NCI-H146 treated with DMSO at 0.1 percent for 48 hours (cell line): ENCODE data around the gene MYDGF.

Experiments
- DNase-seq: peaks from one replicate; lab custom pipeline; 2025; ENCODE audit not compliant: unreplicated experiment; lab: John Stamatoyannopoulos, UW

The MYDGF gene

DNA sequence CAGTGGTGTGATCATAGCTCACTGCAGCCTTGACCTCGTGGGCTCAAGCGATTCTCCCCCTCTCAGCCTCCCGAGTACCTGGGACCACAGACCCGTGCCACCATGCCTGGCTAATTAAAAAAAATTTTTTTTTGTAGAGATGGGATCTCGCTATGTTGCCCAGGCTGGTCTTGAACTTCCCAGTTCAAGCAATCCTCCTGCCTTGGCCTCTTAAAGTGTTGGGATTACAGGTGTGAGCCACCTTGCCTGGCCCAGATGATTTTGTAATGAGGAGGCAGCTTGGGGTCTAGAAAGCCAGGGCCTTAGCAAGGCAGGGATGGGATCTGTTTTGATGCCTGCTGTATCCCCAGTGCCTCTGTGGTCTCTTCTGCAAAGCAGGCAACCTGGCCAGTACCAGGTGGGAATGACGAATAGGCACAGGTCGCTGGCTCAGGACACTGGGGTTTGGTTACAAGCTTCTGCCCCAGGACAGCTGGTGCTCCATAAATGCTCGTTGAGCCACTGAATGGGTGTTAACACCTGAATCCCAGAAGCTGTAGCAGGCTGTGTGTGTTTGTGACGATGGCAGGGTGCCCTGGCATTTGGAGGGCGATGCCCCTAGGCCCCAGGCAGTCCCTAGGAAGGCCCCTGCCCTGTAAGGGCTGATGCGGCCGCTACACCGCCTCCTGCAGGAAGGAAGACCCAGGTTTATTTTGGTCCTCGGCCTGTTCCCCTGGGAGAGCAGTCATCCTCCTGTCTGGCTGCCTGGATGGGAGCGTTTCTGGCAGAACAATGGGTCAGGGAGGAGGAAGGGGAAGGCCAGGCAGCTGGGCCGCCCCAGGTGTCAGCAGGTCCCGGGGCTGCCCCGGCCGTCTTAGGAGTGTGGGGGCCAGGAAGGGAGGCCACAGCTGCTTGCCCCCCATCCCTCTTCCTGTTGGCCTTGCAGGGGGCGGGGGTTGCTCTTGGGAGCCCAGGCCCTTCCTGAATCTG, 22.2 kb downstream of the MYDGF start:
- DNase-seq: no peak

DNA sequence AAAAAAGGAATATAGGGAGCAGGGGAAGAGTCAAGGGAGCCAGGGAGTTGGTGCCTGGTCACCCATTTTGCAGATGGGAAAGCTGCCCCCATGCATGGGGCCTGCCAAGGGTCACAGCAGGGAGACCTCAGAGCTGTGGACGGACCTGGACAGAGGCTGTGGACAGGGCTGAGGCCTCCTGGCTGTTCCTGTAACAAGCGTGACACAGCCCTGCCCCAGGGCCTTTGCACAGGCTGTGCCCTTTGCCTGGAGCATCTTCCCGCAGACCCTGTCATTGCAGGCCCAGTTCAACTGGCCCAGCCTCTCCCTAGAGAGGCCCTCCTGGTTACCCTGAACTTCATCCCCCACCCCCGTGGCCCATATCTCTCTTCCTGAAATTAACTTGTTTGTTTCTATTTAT, 24.4 kb downstream of the MYDGF start:
- DNase-seq: no peak

DNA sequence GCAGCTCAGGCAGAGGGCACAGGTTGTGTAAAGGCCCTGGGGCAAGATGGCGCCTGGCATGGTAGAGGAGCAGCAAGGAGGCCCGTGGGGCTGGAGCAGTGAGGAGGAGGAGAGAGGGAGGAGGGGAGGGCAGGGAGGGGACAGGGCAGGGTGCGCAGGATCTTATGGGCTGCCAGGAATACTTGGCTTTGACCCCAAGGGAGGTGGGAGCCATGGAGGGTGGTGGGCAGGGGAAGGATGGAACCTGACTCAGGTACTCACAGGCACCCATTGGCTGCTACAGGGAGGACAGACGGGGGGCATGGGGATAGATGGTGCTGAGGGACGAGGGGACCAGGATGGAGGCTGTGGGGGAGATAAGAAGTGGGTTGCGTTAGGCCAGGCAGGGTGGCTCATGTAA, 27.5 kb downstream of the MYDGF start:
- no peak for DNase-seq

DNA sequence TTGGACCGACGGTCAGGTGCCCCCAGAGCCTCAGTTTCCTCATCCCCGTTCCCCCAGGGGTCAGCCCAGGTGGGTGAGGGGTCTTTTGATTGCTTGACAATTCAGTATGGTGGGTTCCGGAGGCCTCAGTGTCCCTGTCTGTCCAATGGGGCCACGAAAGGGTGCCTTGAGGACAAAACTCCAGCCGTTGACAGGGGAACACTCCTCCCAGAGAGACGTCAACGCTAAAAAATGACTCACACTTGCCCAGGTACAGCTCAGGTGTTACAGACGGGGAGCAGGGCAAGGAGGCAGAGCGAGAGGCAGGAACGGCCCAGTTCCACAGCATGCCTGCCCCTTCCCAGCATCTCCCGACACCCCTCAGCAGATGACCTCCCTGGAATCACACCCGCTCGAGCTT, 29.0 kb downstream of the MYDGF start:
- DNase-seq: no peak

DNA sequence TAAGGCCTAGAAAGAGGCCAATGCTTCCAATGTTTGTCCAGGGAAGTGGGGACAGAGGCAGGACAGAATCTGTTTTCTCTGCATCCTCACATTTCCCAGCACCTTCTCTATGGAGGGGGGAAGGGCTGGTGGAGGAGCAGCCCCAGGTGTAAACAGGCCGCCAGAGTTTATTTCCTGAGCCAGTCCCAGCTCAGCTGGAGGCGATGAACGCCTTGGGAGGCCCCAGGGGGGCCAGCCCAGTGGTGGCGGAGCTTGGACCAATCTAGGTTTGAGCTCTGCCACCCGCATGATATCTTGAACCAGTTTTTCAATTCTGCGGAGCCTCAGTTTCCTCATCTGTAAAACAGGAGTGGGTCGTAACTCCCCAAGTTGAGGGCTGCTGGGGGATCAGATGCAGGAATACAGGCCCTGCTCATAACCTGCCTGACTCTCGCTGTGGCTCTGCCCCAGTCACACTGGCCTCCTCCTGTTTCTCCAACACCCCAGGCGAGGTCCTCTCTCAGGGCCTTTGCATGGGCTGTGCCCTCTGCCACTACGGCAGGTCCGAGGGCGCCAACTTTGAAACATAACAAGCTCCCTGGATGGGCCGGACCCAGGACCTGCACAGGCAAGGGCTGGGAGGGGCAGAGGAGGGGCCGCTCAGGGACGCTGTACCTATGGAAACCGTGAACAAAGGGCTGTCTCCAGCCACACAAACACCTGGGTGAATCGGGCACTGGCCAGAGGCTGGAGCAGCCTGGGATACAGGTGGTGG, 29.7 kb downstream of the MYDGF start:
- peak; percentile 61 for DNase-seq

- DNase-seq: no peak
Observed at GRCh38 chr19:4639531-4640246, 30.5 kb downstream of the MYDGF start.

- peak; percentile 69 for DNase-seq
Observed at GRCh38 chr19:4638828-4639530, 31.2 kb downstream of the MYDGF start, which contains the start of gene TNFAIP8L1. Gene TNFAIP8L1, plus strand, starts transcription at chr19:4639516. Its CDS starts 12,354 bp downstream, at chr19:4651870.

DNA sequence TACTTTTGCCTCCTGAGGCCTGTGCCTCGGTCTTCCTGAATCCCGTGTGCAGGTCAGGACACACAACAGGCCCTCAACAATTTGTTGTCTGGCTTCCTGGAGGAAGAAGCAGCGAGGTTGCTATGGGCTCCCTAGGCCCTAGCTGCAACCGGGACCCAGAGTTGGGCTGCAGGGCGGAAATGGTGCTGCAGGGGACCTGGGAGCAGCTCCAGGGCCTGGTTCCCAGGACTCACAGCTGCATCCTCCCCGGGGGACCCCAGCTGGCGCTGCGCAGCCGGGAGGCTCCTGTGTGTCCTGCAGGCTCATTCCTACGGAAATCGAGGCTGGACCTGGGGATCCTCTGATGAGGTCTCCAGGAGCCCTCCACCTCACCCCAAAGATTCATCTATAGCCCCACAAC, 31.8 kb downstream of the MYDGF start:
- no peak for DNase-seq

DNA sequence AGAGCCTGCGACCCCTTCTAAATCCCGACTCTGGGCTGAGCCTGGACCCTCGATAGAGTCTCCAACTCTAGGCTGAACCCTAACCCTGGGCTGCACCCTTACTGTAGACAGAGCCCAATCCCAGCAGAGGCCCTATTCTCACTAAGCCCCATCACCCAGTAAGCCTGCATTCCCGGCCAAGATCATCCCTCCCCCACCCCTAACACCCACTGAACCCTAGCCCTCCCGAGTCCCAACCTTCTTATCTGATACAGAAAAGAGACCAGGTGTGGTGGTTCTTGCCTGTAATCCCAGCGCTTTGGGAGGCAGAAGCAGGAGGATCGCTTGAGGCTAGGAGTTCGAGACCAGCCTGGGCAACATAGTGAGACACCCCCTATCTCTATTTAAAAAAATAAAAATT, 33.4 kb downstream of the MYDGF start:
- DNase-seq: no peak

DNA sequence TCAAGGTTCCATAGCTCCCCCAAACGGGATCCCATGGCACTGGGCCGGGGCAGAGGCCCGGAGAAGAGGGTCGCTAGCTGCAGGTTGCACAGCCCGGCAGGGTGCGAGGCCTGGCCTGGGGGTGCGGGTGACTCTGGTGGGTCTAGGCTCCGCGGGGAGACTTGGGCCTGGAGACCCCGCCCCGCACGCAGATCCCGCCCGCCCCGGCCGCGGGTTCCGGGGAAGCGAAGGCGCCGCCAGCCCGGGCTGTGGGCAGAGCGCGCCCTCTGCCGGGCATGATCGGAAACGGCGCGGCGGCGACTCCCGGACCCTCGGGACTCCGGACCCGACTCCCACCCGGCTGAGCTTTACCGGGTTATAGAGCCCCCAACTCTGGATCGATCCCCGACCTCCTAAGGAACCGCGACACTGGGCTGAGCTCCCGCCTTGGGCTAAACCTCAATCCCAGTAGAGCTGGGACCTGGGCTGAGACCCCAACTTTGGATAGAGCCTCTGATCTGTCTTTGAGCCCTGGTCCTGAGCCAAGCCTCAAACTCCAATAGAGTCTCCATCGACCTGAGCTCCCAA, 33.9 kb downstream of the MYDGF start:
- no peak for DNase-seq

- no peak for DNase-seq
Observed at GRCh38 chr19:4635754-4636116, 34.4 kb downstream of the MYDGF start.

GRCh38 chr19:4633140-4633967, 36.8 kb downstream of the MYDGF start:
- no peak for DNase-seq

- DNase-seq: no peak
Observed at GRCh38 chr19:4624733-4625362, 45.3 kb downstream of the MYDGF start.

GRCh38 chr19:4624301-4624700, 45.8 kb downstream of the MYDGF start:
- no peak for DNase-seq

- no peak for DNase-seq
Observed at GRCh38 chr19:4622695-4623421, 47.3 kb downstream of the MYDGF start.

- DNase-seq: no peak
Observed at GRCh38 chr19:4620675-4621074, 49.5 kb downstream of the MYDGF start.

DNA sequence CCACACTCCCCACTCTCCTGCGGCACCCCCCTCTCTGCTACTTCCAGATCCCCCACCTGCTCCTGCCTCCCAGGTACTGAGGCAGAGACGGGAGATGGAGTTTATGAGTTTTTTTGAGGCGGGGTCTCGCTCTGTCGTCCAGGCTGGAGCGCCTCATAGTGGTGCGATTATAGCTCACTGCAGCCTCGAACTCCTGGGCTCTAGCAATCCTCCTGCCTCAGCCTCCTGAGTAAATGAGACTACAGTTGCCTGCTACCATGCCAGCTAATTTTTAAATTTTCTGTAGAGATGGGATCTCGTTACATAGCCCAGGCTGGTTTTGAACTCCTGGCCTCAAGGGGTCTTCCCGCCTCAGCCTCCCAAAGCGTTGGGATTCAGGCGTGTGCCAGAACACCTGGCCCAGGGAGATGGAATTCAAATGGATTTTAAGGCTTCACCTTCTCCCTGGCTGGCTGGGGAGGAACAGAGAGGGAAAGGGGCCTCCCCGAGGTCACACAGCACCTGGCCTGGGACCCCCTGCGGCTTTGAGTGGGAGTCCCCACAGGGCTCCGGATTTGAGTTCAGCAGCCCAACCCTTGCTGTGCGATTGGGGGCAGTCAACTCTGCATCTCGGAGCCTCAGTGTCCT, 50.4 kb downstream of the MYDGF start:
- no peak for DNase-seq

- DNase-seq: no peak
Observed at GRCh38 chr19:4618019-4618418, 52.1 kb downstream of the MYDGF start.
